ENCODE results near the gene TPPP.

The TPPP gene

GRCh38 chr5:643811-644271 is 49.3 kb downstream of the TPPP start:
- no peaks in the 10 kb centered on the region for H3K27me3 ChIP-seq (ENCODE audit: insufficient read depth, insufficient read length)
- H3K36me3 ChIP-seq (ENCODE audit: insufficient read depth, insufficient read length, low read length), result peaks cover 93% of the 10 kb centered on the region
- no peak for TF ChIP-seq ZNF274 (IDR thresholded peaks at IDR 0.05; ENCODE audit: low read depth, low read length)
- TF ChIP-seq SUZ12 (IDR thresholded peaks at IDR 0.05; ENCODE audit: extremely low read depth, insufficient read depth, insufficient read length), result no peak
- no peak for TF ChIP-seq YY1 (IDR thresholded peaks at IDR 0.05; ENCODE audit: insufficient read depth, insufficient read length)
- H3K9ac ChIP-seq (ENCODE audit: insufficient read length, low read depth), result no peak overlapping the region
- peaks cover 11% of the 10 kb centered on the region; the same call in 1 of the 2 replicates for H3K9me3 ChIP-seq (ENCODE audit: insufficient read depth, low read length)
- no peaks in the 10 kb centered on the region for H3K4me1 ChIP-seq (ENCODE audit: insufficient read depth, insufficient read length)
- DNase-seq (ENCODE audit: low read depth, low spot score), result no peak
- H3K4me3 ChIP-seq (ENCODE audit: insufficient read length, low read depth), result no peak overlapping the region

GRCh38 chr5:643351-643801 is 49.8 kb downstream of the TPPP start:
- Histone ChIP-seq H3K27me3 (ENCODE audit: insufficient read depth, insufficient read length) (no peaks in the 10 kb centered on the region), H3K9me3 (ENCODE audit: insufficient read depth, low read length) (peaks cover 8% of the 10 kb centered on the region; the same call in 1 of the 2 replicates), H3K4me3 (ENCODE audit: insufficient read length, low read depth) (no peak overlapping the region), H3K4me1 (ENCODE audit: insufficient read depth, insufficient read length) (no peaks in the 10 kb centered on the region), H3K9ac (ENCODE audit: insufficient read length, low read depth) (no peak overlapping the region), H3K36me3 (ENCODE audit: insufficient read depth, insufficient read length, low read length) (peaks cover 93% of the 10 kb centered on the region)
- no peak for DNase-seq (ENCODE audit: low read depth, low spot score)
- TF ChIP-seq SUZ12 (IDR thresholded peaks at IDR 0.05; ENCODE audit: extremely low read depth, insufficient read depth, insufficient read length) (no peak), ZNF274 (IDR thresholded peaks at IDR 0.05; ENCODE audit: low read depth, low read length) (no peak), YY1 (IDR thresholded peaks at IDR 0.05; ENCODE audit: insufficient read depth, insufficient read length) (no peak)

DNA sequence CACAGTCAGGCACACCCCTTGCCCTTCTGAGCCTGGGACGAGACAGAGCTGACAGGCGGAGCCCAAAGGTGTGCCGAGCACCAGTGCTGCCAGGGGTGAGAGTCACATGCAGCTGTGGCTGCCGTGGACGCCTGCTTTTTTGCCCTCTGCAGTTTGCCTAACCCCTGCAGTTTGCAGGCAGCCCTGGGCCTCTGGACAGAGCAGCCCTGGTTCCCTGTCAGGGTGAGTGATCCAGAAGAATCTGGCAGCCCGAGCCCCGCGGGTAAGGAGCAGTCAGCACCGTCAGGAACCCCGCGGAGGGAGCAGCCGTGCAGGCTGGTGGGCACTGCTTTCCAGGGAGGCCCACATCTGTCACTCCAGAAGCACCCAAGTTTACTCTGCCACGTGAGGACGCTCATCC is 50.7 kb downstream of the TPPP start:
- Histone ChIP-seq H3K4me3 (ENCODE audit: insufficient read length, low read depth) (no peak overlapping the region), H3K9ac (ENCODE audit: insufficient read length, low read depth) (no peak overlapping the region), H3K4me1 (ENCODE audit: insufficient read depth, insufficient read length) (no peaks in the 10 kb centered on the region), H3K27me3 (ENCODE audit: insufficient read depth, insufficient read length) (no peaks in the 10 kb centered on the region), H3K36me3 (ENCODE audit: insufficient read depth, insufficient read length, low read length) (peaks cover 93% of the 10 kb centered on the region), H3K9me3 (ENCODE audit: insufficient read depth, low read length) (no peaks in the 10 kb centered on the region; the same call in 1 of the 2 replicates)
- TF ChIP-seq ZNF274 (IDR thresholded peaks at IDR 0.05; ENCODE audit: low read depth, low read length), result no peak
- TF ChIP-seq YY1 (IDR thresholded peaks at IDR 0.05; ENCODE audit: insufficient read depth, insufficient read length), result no peak
- TF ChIP-seq SUZ12 (IDR thresholded peaks at IDR 0.05; ENCODE audit: extremely low read depth, insufficient read depth, insufficient read length), result no peak
- DNase-seq (ENCODE audit: low read depth, low spot score), result no peak

DNA sequence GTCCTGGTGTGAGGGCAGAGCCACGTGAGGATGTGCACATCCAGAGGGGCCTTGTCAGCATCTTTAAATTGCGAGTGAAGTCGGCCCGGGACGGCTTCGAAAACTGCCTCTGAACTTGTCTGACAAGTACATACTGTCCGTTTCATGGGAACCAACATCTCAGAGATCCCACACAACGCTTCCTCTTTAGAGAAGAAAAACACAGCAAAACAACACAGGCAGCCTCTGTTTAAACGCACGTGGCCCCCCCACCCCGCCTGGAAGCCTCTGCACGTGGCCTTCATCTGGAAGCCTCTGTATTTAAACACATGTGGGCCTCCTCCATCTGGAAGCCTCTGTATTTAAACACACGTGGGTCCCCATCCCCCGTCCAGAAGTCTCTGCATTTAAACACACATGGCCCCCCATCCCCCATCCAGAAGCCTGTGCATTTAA is 51.8 kb downstream of the TPPP start:
- no peak overlapping the region for H3K4me3 ChIP-seq (ENCODE audit: insufficient read length, low read depth)
- no peak overlapping the region for H3K9ac ChIP-seq (ENCODE audit: insufficient read length, low read depth)
- peaks cover 92% of the 10 kb centered on the region for H3K36me3 ChIP-seq (ENCODE audit: insufficient read depth, insufficient read length, low read length)
- H3K27me3 ChIP-seq (ENCODE audit: insufficient read depth, insufficient read length), result no peaks in the 10 kb centered on the region
- TF ChIP-seq ZNF274 (IDR thresholded peaks at IDR 0.05; ENCODE audit: low read depth, low read length) (no peak), SUZ12 (IDR thresholded peaks at IDR 0.05; ENCODE audit: extremely low read depth, insufficient read depth, insufficient read length) (no peak), YY1 (IDR thresholded peaks at IDR 0.05; ENCODE audit: insufficient read depth, insufficient read length) (no peak)
- DNase-seq (ENCODE audit: low read depth, low spot score), result no peak
- no peaks in the 10 kb centered on the region for H3K9me3 ChIP-seq (ENCODE audit: insufficient read depth, low read length)
- H3K4me1 ChIP-seq (ENCODE audit: insufficient read depth, insufficient read length), result no peaks in the 10 kb centered on the region

GRCh38 chr5:640461-641330 is 52.5 kb downstream of the TPPP start:
- no peaks in the 10 kb centered on the region for H3K4me1 ChIP-seq (ENCODE audit: insufficient read depth, insufficient read length)
- H3K9ac ChIP-seq (ENCODE audit: insufficient read length, low read depth), result no peak overlapping the region
- H3K27me3 ChIP-seq (ENCODE audit: insufficient read depth, insufficient read length), result no peaks in the 10 kb centered on the region
- H3K36me3 ChIP-seq (ENCODE audit: insufficient read depth, insufficient read length, low read length), result peaks cover 92% of the 10 kb centered on the region
- no peak for DNase-seq (ENCODE audit: low read depth, low spot score)
- no peaks in the 10 kb centered on the region for H3K9me3 ChIP-seq (ENCODE audit: insufficient read depth, low read length)
- TF ChIP-seq YY1 (IDR thresholded peaks at IDR 0.05; ENCODE audit: insufficient read depth, insufficient read length) (no peak), SUZ12 (IDR thresholded peaks at IDR 0.05; ENCODE audit: extremely low read depth, insufficient read depth, insufficient read length) (no peak), ZNF274 (IDR thresholded peaks at IDR 0.05; ENCODE audit: low read depth, low read length) (no peak)
- H3K4me3 ChIP-seq (ENCODE audit: insufficient read length, low read depth), result no peak overlapping the region

DNA sequence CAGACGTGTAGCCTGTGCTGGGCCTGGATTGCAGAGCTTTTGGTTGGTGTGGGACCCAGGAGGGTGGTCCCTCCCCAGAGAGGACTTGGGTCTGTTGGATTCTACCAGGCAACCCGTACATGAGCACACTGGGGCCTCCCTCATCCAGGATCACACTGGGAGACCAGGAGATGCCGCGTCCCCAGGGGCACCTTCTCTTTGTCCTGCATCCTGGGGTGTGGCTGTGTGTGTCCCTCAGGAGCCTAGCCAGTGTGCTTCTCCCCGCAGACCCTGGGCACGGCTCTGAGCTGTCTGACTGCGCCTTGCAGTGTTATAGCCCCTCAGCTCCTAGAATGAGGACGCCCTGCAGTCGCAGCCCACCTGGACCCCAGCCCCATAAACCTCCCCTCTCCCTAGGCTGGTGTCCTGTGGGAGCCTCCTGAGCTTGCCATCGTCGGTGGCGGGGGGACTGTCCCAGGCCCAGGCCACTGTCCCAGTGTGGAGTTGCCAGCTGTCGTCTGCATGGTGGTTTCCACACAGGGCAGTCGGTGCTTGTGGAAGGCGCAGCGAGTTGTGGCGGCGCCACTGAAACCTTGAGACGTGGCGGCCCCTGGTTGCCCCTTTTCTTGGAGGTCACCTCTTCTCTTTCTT is 53.5 kb downstream of the TPPP start:
- H3K36me3 ChIP-seq (ENCODE audit: insufficient read depth, insufficient read length, low read length), result peaks cover 92% of the 10 kb centered on the region
- H3K27me3 ChIP-seq (ENCODE audit: insufficient read depth, insufficient read length), result no peaks in the 10 kb centered on the region
- no peak for DNase-seq (ENCODE audit: low read depth, low spot score)
- no peaks in the 10 kb centered on the region for H3K4me1 ChIP-seq (ENCODE audit: insufficient read depth, insufficient read length)
- H3K9ac ChIP-seq (ENCODE audit: insufficient read length, low read depth), result no peak overlapping the region
- TF ChIP-seq ZNF274 (IDR thresholded peaks at IDR 0.05; ENCODE audit: low read depth, low read length), result no peak
- TF ChIP-seq SUZ12 (IDR thresholded peaks at IDR 0.05; ENCODE audit: extremely low read depth, insufficient read depth, insufficient read length), result no peak
- TF ChIP-seq YY1 (IDR thresholded peaks at IDR 0.05; ENCODE audit: insufficient read depth, insufficient read length), result no peak
- H3K9me3 ChIP-seq (ENCODE audit: insufficient read depth, low read length), result no peaks in the 10 kb centered on the region
- no peak overlapping the region for H3K4me3 ChIP-seq (ENCODE audit: insufficient read length, low read depth)

- no peak for DNase-seq (ENCODE audit: low read depth, low spot score)
- TF ChIP-seq SUZ12 (IDR thresholded peaks at IDR 0.05; ENCODE audit: extremely low read depth, insufficient read depth, insufficient read length) (no peak), ZNF274 (IDR thresholded peaks at IDR 0.05; ENCODE audit: low read depth, low read length) (no peak), YY1 (IDR thresholded peaks at IDR 0.05; ENCODE audit: insufficient read depth, insufficient read length) (no peak)
- Histone ChIP-seq H3K9ac (ENCODE audit: insufficient read length, low read depth) (no peak overlapping the region), H3K4me1 (ENCODE audit: insufficient read depth, insufficient read length) (no peaks in the 10 kb centered on the region), H3K9me3 (ENCODE audit: insufficient read depth, low read length) (no peaks in the 10 kb centered on the region), H3K36me3 (ENCODE audit: insufficient read depth, insufficient read length, low read length) (peaks cover 90% of the 10 kb centered on the region), H3K27me3 (ENCODE audit: insufficient read depth, insufficient read length) (no peaks in the 10 kb centered on the region), H3K4me3 (ENCODE audit: insufficient read length, low read depth) (no peak overlapping the region)
Measured at GRCh38 chr5:639253-639530, 54.0 kb downstream of the TPPP start.
